Neural crest cell (in vitro differentiated cells): Measurements from ENCODE around the gene NNT. TPM values are rescaled to one million over a fixed set of nuclear protein-coding genes. Genes with fewer than 3 reads are reported as not detected.
A peak's percentile ranks its signal among the peaks of the same experiment; 100 is the strongest.

Experiments
- DNase-seq: peaks from one replicate; pipeline ENCODE4 v3.0.0; 2021; ENCODE audit warnings: low read depth, mixed read lengths, low spot score
- H3K27ac Mint-ChIP-seq: one replicate; pipeline ENCODE4 v1.8.0; 2021; ENCODE audit warnings: mild to moderate bottlenecking, mixed read lengths; ENCODE audit not compliant: unreplicated experiment
- H3K27me3 Mint-ChIP-seq: 2 replicates; pipeline ENCODE4 v1.8.0; 2021; ENCODE audit warnings: low read depth, mild to moderate bottlenecking, mixed read lengths
- H3K36me3 Mint-ChIP-seq: 2 replicates; pipeline ENCODE4 v1.8.0; 2021; ENCODE audit warnings: low read depth, mild to moderate bottlenecking, mixed read lengths
- H3K4me1 Mint-ChIP-seq: 2 replicates; pipeline ENCODE4 v1.8.0; 2021; ENCODE audit warnings: mixed read lengths
- H3K4me3 Mint-ChIP-seq: one replicate; pipeline ENCODE4 v1.8.0; 2021; ENCODE audit warnings: mild to moderate bottlenecking, mixed read lengths
- H3K9me3 Mint-ChIP-seq: 2 replicates; pipeline ENCODE4 v1.8.0; 2021; ENCODE audit warnings: mixed read lengths
- CTCF ChIP-seq: fragments of 200-600 bp; sonication (generic); conservative IDR thresholded peaks from 2 replicates; pipeline ENCODE4 v1.5.0; 2021; ENCODE audit warnings: antibody characterized with exemption, mild to moderate bottlenecking
- total RNA-seq: library from RNA; stranded (reverse); gene quantifications from 2 replicates; pipeline ENCODE4 v1.2.1, GENCODE V29; 2021

The NNT gene
- total RNA-seq, 1 donor from 2014 or later, result 72.7 TPM

GRCh38 chr5:43643327-43643726 is 40.3 kb downstream of the NNT start:
- H3K27ac Mint-ChIP-seq, result no peak overlapping the region
- H3K27me3 Mint-ChIP-seq, result no peaks in the 10 kb centered on the region
- DNase-seq, result no peak
- H3K36me3 Mint-ChIP-seq, result no peaks in the 10 kb centered on the region
- no peak overlapping the region for H3K4me3 Mint-ChIP-seq
- no peak for TF ChIP-seq CTCF
- H3K9me3 Mint-ChIP-seq, result no peaks in the 10 kb centered on the region
- H3K4me1 Mint-ChIP-seq, result no peaks in the 10 kb centered on the region

GRCh38 chr5:43643750-43644149 is 40.8 kb downstream of the NNT start:
- TF ChIP-seq CTCF, result no peak
- Mint-ChIP-seq H3K4me3 (no peak overlapping the region), H3K36me3 (no peaks in the 10 kb centered on the region), H3K27ac (no peak overlapping the region), H3K9me3 (no peaks in the 10 kb centered on the region), H3K27me3 (no peaks in the 10 kb centered on the region), H3K4me1 (no peaks in the 10 kb centered on the region)
- no peak for DNase-seq

GRCh38 chr5:43646992-43647391 is 44.0 kb downstream of the NNT start:
- no peak overlapping the region for H3K27ac Mint-ChIP-seq
- H3K4me1 Mint-ChIP-seq, result no peaks in the 10 kb centered on the region
- H3K27me3 Mint-ChIP-seq, result no peaks in the 10 kb centered on the region
- no peak overlapping the region for H3K4me3 Mint-ChIP-seq
- no peaks in the 10 kb centered on the region for H3K36me3 Mint-ChIP-seq
- TF ChIP-seq CTCF, result peak; percentile 37
- H3K9me3 Mint-ChIP-seq, result no peaks in the 10 kb centered on the region
- no peak for DNase-seq

GRCh38 chr5:43647789-43648188 is 44.8 kb downstream of the NNT start:
- no peaks in the 10 kb centered on the region for H3K4me1 Mint-ChIP-seq
- H3K9me3 Mint-ChIP-seq, result no peaks in the 10 kb centered on the region
- H3K27me3 Mint-ChIP-seq, result no peaks in the 10 kb centered on the region
- TF ChIP-seq CTCF, result no peak
- H3K36me3 Mint-ChIP-seq, result no peaks in the 10 kb centered on the region
- H3K27ac Mint-ChIP-seq, result no peak overlapping the region
- DNase-seq, result no peak
- H3K4me3 Mint-ChIP-seq, result no peak overlapping the region

GRCh38 chr5:43648499-43649124 is 45.6 kb downstream of the NNT start:
- Mint-ChIP-seq H3K9me3 (no peaks in the 10 kb centered on the region), H3K4me1 (no peaks in the 10 kb centered on the region)

More at GRCh38 chr5:43648499-43649124, 45.6 kb downstream of the NNT start:
- DNase-seq, result no peak
- Mint-ChIP-seq H3K27me3 (no peaks in the 10 kb centered on the region), H3K4me3 (no peak overlapping the region), H3K27ac (no peak overlapping the region), H3K36me3 (no peaks in the 10 kb centered on the region)
- no peak for TF ChIP-seq CTCF
